Testis (tissue), 2 donors: ENCODE measurements around the gene PDZD4.

Experiments used
- POLR2A ChIP-seq: fragments of 450-650 bp; IDR thresholded peaks from one replicate; pipeline ENCODE4 v1.6.1; 2017; ENCODE audit warnings: antibody characterized with exemption, mild to moderate bottlenecking, moderate library complexity
- TF ChIP-seq, protein P1 (sequence below), 3 experiments: fragments of 450-650 bp in 2 of 3; fragments of 200-600 bp in 1 of 3; sonication (generic) in 1 of 3; IDR thresholded peaks; one replicate each; pipeline ENCODE4 v1.5.1; 2016 to 2019; ENCODE audit warnings: antibody characterized with exemption in 3 of 3, mild to moderate bottlenecking in 2 of 3, moderate library complexity in 1 of 3

DNA sequence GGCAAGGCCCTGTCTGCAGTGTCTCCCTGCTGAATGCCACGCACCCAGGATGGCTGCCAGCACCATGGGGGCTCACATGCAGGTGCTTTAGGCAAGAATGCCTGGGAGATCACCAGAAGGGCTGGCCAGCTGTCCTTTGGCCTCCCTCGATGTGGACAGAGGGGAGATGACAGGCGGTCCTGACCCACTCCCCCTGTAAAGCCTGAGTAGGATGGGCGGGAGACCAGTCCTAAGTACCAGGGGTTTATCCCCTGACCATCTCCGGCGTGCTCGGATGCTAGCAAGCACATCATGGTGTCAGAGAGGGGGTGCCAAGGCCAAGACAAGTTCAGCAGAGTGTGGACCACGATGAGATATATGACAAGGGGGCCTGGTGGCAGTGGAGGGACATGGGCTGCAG, 5.3 kb downstream of the PDZD4 start:
- TF ChIP-seq, protein P1, sequence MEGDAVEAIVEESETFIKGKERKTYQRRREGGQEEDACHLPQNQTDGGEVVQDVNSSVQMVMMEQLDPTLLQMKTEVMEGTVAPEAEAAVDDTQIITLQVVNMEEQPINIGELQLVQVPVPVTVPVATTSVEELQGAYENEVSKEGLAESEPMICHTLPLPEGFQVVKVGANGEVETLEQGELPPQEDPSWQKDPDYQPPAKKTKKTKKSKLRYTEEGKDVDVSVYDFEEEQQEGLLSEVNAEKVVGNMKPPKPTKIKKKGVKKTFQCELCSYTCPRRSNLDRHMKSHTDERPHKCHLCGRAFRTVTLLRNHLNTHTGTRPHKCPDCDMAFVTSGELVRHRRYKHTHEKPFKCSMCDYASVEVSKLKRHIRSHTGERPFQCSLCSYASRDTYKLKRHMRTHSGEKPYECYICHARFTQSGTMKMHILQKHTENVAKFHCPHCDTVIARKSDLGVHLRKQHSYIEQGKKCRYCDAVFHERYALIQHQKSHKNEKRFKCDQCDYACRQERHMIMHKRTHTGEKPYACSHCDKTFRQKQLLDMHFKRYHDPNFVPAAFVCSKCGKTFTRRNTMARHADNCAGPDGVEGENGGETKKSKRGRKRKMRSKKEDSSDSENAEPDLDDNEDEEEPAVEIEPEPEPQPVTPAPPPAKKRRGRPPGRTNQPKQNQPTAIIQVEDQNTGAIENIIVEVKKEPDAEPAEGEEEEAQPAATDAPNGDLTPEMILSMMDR (IDR thresholded peaks at IDR 0.05): no peak
- TF ChIP-seq POLR2A: no peak
